HG03521 (cell line): ENCODE results near the gene TOP1.

Experiments
- ATAC-seq: cut with Tn5 transposase; IDR thresholded peaks from one replicate; pipeline ENCODE4 v1.9.1; 2021; ENCODE audit warnings: mild to moderate bottlenecking, moderate library complexity; ENCODE audit not compliant: unreplicated experiment

TOP1 gene

DNA sequence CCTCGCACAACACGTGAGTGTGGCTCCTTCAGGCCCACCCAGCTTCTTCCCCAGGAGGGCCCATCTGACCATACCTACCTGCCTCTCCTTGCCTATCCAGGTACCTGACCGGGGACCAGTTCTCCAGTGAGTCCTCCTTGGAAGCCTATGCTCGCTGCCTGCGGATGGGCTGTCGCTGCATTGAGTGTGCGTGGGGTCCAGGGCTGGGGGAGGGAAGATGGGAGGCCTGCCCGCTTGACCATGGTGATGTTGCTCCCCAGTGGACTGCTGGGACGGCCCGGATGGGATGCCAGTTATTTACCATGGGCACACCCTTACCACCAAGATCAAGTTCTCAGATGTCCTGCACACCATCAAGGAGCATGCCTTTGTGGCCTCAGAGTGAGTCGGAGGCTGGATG, 135.2 kb downstream of the TOP1 start:
- ATAC-seq: no peak

DNA sequence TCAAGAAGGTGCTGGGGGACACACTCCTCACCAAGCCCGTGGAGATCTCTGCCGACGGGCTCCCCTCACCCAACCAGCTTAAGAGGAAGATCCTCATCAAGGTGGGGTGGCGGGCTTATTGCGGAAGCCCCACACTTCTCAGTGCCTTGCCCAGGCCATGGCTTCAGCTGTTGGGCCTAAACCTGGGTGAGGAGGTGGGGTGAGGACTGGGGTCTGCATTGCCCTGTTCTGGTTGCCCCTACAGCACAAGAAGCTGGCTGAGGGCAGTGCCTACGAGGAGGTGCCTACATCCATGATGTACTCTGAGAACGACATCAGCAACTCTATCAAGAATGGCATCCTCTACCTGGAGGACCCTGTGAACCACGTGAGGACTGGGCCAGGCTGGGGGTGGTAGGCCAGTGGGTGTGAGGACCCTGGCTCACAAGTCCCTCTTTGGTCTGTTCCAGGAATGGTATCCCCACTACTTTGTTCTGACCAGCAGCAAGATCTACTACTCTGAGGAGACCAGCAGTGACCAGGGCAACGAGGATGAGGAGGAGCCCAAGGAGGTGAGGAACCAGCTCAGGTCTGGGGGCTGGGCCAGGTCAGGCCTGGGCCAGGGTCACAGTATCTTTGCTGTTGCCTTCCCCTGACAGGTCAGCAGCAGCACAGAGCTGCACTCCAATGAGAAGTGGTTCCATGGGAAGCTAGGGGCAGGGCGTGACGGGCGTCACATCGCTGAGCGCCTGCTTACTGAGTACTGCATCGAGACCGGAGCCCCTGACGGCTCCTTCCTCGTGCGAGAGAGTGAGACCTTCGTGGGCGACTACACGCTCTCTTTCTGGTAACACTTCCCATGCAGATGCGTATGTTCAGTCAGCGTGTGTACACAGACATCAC, 136.6 kb downstream of the TOP1 start:
- no peak for ATAC-seq

DNA sequence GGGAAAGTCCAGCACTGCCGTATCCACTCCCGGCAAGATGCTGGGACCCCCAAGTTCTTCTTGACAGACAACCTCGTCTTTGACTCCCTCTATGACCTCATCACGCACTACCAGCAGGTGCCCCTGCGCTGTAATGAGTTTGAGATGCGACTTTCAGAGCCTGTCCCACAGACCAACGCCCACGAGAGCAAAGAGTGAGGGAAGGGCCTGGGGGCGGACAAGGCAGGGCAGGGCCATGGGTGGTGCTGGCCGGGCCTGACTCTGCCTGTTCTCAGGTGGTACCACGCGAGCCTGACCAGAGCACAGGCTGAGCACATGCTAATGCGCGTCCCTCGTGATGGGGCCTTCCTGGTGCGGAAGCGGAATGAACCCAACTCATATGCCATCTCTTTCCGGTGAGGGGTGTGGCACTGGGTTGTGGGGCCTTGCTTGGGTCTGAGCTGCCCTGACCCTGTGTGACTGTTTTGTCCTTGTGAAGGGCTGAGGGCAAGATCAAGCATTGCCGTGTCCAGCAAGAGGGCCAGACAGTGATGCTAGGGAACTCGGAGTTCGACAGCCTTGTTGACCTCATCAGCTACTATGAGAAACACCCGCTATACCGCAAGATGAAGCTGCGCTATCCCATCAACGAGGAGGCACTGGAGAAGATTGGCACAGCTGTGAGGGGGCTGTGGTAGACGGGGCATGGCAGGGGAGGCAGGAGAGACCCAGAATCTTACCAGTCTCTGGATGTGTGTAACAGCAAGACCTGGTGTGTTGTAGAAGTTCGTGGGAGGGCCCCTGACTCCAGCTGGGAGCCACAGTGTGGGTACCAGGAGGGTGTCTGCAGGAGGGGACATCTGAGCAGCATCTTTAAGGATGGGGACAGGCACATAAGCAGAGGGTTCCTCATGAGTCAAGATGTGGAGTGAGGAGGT, 137.8 kb downstream of the TOP1 start:
- no peak for ATAC-seq

DNA sequence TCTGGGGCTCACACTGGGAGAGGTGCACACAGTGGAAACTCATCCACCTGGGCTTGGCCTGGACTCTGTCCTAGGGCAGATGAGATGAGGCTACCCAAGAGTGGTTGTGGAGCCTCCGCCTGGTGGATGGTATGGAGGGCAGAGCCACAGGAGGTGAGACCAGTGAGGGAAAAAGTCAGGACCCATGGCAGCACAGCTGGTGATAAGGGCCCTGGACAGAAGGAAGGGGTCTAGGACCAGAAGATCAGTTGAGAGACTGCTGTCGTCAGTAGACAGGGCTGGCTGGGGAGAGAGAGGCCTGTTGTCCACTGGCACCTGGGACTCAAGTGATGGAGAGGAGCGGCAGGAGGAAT, 138.5 kb downstream of the TOP1 start:
- no peak for ATAC-seq

DNA sequence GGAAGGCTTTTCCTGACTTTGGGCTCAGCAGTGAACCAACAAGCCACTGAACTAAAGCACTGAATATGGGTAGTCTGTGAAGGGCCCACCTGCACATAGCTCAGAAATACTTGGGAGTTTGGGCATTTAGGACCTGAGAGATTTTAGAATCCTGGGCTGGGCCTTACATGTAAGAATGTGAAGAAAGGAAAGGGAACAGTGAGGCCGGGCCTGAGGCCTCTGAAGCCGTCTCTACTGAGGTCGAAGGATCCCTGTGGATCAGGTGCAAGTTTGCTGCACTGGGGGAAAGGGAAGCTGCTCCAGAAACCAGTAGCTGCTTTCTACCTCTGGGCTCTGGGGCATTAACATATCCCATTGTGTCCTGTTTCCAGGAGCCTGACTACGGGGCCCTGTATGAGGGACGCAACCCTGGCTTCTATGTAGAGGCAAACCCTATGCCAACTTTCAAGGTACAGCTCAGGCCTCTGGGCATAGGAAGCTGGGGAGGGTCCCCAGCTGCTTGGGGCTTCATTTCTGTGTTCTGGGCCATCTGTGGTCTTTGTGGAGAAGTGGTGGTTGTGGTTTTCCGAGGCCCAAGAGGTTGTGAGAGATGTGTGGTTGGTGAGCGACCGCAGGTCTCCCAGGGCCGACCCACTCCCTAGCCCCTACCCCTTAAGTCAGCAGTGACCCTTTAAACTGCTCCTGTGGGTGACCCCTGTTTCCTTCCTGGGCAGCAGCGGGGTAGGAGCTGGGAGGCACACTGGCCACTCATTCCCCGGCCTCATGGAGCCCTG, 139.0 kb downstream of the TOP1 start:
- no peak for ATAC-seq

DNA sequence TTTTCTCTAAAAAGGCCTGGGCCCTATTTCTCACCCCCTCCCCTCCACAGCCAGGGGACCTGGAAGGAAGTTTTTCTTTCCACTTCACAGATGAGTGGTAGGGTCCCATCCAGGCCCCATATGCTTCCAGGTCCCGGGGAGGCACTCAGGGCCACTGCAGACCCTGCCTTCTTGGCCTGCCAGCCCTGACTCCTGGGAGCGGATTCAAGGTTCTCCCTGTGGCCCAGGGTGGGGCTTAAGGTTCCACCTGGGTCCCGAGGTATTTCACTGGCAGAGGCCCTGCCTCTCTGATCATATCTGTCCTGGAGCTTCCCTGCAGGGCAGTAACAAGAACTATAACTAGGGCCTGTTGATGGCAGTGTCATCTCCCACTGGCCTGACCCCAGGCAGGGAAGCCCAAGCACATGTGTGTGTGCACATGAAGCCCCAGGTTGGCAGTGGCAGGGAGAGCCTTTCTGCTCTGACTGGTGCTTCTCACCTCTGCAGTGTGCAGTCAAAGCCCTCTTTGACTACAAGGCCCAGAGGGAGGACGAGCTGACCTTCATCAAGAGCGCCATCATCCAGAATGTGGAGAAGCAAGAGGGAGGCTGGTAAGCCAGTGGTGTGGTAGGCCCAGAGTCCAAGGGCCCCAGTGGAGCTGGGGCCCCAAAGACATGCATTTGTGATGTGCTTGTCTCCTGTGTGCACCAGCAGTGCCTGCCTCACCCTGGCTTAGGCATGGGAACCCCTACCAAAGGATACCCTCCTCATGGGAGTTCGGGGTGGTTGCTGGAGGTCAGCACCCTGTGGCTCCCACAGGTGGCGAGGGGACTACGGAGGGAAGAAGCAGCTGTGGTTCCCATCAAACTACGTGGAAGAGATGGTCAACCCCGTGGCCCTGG, 139.9 kb downstream of the TOP1 start:
- ATAC-seq: no peak

DNA sequence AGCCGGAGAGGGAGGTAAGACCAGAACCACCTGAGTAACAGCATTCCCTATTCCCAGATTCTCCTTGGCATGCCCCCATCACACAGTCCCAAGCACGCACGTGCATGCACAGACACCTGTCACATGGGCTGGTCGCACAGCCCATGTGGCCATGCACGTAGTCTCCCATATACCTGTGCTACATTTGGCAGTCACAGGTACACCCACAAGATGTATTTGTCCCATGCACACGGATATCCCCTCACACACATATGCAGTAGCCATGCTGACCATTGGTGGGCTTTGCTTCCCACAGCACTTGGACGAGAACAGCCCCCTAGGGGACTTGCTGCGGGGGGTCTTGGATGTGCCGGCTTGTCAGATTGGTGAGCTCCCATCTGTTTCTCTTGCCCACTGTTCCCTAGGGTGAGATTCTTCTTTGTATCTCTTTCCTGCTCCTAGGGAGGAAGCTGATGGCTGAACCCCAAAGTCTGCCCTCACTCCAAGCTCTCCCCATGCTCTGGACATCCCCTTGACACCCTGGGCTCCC, 140.6 kb downstream of the TOP1 start:
- no peak for ATAC-seq

DNA sequence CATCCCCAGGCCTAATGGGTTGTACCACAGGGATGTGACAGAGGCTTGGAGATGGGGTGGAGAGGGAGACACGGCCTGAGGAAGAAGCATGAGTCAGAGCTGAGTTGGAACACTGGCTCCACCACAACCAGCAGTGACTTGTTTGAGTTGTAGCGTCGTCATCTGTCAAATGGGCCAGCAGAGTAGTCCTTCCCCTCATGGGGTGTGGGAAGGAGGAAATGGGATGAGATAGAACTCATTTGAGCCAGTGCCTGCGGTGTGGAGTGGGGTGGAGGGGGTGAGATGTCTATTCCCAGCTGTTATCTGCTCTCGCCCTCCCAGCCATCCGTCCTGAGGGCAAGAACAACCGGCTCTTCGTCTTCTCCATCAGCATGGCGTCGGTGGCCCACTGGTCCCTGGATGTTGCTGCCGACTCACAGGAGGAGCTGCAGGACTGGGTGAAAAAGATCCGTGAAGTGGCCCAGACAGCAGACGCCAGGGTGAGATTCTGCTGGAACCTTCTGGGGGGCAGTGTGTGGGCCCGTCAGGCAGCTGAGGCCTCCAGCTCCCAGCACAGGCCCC, 141.2 kb downstream of the TOP1 start:
- no peak for ATAC-seq

DNA sequence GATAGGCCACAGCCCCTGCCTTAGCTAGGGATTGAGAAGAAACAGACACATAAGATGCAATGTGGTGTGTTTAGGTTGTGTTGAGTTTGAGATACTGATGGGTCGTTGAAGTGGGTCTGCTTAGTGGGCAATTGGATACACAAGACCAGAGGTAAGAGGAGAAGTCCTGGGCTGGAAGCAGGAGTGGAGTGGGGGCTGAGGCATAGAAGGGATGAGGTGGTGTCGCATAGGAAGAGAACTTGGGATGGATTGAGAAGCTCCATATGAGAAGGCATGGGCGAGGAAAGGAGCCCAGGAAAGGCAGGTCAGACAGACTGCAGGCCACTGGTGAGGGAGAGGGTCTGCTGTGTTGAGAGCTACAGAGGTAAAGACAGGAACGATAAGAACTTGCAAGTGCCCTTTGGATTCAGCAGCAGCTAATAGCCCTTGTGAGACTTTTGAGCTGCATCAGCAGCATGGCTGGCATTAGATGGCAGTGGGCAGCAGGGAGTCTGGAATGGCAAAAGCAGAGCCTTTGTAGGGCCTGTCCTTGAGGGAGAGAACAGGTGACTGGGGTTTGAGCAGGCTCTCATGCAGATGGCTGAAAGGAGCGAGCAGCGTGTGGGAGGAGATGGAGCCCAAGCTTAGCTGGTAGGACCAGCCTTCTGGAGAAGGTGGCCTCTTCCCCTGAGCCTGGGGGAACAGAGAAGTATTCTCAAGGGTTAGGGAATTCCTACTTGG, 141.9 kb downstream of the TOP1 start:
- no peak for ATAC-seq

DNA sequence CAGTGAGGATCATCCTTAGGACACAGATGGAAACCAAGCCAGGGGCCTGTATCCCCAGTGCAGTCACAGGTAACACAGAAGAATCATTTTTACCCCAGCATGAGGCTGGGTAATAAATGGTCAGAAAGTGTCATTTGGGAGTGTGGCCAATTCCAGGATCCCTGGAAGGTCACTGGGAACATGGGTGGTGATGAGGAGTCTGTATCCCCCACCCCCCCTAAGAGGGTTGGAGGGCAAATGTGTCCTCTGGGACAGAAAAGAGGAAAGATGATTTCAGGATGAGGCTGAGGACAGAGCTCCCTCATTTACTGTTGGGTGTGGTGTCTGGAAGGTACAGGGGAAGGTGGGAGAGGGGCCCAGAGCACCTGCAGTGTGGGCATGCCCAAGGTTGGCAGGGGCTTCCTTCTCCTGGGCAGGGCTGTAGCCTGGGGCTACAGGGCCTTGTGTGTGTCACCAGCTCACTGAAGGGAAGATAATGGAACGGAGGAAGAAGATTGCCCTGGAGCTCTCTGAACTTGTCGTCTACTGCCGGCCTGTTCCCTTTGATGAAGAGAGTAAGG, 143.2 kb downstream of the TOP1 start:
- no peak for ATAC-seq

DNA sequence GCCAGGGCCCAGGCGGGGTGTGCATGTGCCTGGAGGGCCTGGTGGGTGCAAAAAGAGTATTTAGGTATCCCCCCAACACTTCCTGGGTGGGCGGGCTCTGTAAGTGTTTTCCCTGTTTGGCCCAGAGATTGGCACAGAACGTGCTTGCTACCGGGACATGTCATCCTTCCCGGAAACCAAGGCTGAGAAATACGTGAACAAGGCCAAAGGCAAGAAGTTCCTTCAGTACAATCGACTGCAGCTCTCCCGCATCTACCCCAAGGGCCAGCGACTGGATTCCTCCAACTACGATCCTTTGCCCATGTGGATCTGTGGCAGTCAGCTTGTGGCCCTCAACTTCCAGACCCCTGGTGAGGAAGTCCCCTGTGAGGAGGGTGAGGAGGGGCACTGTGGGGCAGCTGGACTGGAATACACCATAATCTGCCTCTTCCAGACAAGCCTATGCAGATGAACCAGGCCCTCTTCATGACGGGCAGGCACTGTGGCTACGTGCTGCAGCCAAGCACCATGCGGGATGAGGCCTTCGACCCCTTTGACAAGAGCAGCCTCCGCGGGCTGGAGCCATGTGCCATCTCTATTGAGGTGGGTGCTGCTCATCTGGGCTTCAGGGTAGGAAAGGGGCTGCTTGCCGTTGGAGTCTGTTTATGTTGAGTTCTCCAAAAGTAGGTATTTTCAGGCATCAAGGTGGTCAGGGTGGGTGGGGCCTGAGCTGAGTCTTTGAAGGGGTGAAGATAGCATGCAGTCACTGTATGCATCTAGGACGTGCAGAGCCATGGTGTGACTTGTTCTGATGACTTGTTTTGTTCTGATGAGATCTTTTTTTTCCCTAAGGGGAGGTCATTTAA, 143.9 kb downstream of the TOP1 start:
- no peak for ATAC-seq

DNA sequence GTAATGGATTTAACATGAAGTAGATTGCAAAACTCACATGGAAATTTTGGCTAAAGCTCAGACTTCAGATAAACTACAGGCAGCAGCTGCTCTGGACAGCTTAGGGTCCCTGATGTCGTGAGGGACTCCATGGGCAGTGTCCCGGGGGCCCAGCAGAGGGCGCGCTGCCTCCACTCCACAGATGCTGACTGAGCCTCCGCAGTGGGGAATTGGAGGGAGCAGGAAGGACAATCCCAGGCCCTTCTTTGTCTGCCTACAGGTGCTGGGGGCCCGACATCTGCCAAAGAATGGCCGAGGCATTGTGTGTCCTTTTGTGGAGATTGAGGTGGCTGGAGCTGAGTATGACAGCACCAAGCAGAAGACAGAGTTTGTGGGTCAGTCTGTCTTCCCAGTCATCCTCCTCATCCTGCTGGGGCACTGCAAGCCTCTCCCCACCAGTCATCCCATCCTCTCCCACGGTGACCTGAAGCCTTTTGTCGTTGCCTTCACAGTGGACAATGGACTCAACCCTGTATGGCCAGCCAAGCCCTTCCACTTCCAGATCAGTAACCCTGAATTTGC, 144.6 kb downstream of the TOP1 start:
- ATAC-seq: peak; percentile 50

DNA sequence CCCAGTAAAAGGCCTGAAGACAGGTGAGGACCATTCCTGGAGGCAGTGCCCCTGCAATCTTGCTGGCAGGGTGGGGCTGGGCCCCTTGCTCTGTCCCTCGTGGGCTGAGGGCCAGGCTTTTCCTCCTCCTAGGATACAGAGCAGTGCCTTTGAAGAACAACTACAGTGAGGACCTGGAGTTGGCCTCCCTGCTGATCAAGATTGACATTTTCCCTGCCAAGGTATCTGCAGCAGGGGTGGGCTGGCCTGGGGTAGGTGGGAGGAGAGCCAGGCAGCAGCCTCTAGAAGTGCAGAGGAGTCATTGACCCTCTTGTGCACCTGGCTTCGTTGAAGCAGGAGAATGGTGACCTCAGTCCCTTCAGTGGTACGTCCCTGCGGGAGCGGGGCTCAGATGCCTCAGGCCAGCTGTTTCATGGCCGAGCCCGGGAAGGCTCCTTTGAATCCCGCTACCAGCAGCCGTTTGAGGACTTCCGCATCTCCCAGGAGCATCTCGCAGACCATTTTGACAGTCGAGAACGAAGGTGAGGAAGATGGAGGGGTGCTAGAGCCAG, 145.2 kb downstream of the TOP1 start:
- ATAC-seq: no peak
